RWPE2 (cell line): ENCODE results near the gene JDP2.

Source experiments
- ATAC-seq: fragments of 200-7000 bp; cut with Tn5 transposase; 3 replicates; pipeline ENCODE4 v1.9.1; 2021; ENCODE audit warnings: low read depth
- DNase-seq: peaks from one replicate; pipeline ENCODE4 v3.0.0-alpha.2; 2020; ENCODE audit warnings: low spot score
- H3K27ac ChIP-seq: fragments of 450-650 bp; 2 replicates; pipeline ENCODE4 v1.5.1; 2017; ENCODE audit warnings: mild to moderate bottlenecking; ENCODE audit not compliant: poor library complexity, severe bottlenecking
- H3K27me3 ChIP-seq: fragments of 250-450 bp; sonication (Bioruptor Pico); 2 replicates; pipeline ENCODE4 v1.5.1; 2021; ENCODE audit warnings: mild to moderate bottlenecking, moderate library complexity; ENCODE audit not compliant: insufficient read depth, poor library complexity, severe bottlenecking
- H3K36me3 ChIP-seq: fragments of 250-450 bp; sonication (Bioruptor Pico); 2 replicates; pipeline ENCODE4 v1.5.1; 2020; ENCODE audit warnings: low read depth, mild to moderate bottlenecking, moderate library complexity
- H3K4me1 ChIP-seq: fragments of 250-450 bp; sonication (Bioruptor Pico); 2 replicates; pipeline ENCODE4 v1.5.1; 2021; ENCODE audit warnings: mild to moderate bottlenecking, moderate library complexity; ENCODE audit not compliant: insufficient read depth, poor library complexity, severe bottlenecking
- H3K4me3 ChIP-seq: fragments of 250-450 bp; sonication (Bioruptor Pico); 2 replicates; pipeline ENCODE4 v1.5.1; 2021; ENCODE audit warnings: mild to moderate bottlenecking, moderate library complexity; ENCODE audit not compliant: severe bottlenecking
- H3K9me3 ChIP-seq: fragments of 250-450 bp; sonication (Bioruptor Pico); 2 replicates; pipeline ENCODE4 v1.5.1; 2021; ENCODE audit warnings: mild to moderate bottlenecking, moderate library complexity; ENCODE audit not compliant: severe bottlenecking
- CTCF ChIP-seq: fragments of 450-650 bp; IDR thresholded peaks from one replicate; pipeline ENCODE4 v1.5.1; 2017; ENCODE audit warnings: mild to moderate bottlenecking, moderate library complexity; ENCODE audit not compliant: poor library complexity, severe bottlenecking

Gene JDP2

DNA sequence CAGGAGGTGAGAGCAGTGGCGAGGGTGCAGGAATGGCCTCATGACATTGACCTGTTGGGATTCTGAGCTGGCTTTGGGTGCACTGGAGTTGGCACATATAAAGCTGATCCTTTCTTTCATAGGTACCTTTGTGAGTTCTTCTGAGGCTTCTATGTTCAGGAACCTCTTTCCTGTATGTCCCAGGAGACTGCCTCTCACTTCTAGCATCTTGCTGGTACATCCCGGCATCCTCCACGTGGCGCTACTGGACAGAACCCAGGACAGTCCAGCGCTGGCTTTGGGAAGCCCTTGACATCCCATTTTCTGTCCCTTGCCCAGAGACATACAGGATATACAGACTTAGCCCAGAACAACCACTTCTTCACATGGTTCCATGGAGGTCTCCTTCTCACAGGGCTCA is 50.1 kb downstream of the JDP2 start:
- TF ChIP-seq CTCF, result no peak
- Histone ChIP-seq H3K27ac (no peak overlapping the region), H3K4me1 (no peaks in the 10 kb centered on the region), H3K9me3 (no peaks in the 10 kb centered on the region), H3K4me3 (no peak overlapping the region), H3K27me3 (no peaks in the 10 kb centered on the region), H3K36me3 (peaks cover under 1% of the 10 kb centered on the region; the same call in 1 of the 2 replicates)
- no peak for DNase-seq
- no peak for ATAC-seq

DNA sequence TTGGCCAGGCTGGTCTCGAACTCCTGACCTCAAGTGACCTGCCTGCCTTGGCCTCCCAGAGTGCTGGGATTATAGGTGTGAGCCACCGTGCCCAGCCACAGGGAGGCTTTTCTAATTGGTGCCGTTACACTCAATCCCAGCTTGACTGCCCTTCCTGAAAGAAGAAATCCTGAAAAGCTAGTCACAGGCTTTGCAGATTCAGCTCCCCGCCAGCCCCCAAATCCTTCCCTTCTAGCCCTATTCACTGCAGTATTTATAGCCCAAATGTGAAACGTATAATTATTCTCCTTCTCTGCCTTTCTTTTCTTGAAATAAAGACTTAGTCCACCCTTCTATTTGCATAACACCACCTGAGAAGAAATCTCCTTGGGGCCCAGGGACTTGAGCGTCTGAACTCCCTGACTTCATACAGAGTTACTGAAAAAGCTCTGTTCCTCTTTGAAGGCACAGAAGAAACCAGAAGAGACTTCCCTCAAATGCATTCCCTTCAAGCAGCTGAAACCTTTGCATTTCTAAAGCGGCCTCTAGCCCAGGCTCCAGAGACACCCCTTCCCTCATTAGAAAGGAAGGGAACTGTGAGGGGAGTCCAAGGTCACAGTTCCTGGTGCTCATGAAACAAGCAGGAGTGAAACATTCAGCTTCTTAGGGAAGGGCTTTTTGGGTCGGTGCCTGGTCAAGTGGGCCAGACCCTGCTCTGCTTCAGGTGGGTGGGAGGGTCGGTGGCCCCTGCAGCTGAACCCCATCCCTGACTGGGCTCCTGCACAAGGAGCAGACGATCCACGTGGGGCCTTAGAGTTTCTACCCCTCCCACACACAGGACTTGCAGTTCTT is 52.2 kb downstream of the JDP2 start:
- ATAC-seq (no peak), DNase-seq (no peak)
- Histone ChIP-seq H3K9me3 (no peaks in the 10 kb centered on the region), H3K27ac (no peak overlapping the region), H3K36me3 (no peaks in the 10 kb centered on the region), H3K27me3 (no peaks in the 10 kb centered on the region), H3K4me3 (no peak overlapping the region), H3K4me1 (no peaks in the 10 kb centered on the region)
- TF ChIP-seq CTCF, result no peak

- H3K27me3 ChIP-seq, result no peaks in the 10 kb centered on the region
- H3K27ac ChIP-seq, result no peak overlapping the region
- H3K4me3 ChIP-seq, result no peak overlapping the region
- no peaks in the 10 kb centered on the region for H3K4me1 ChIP-seq
- no peak for TF ChIP-seq CTCF
- H3K9me3 ChIP-seq, result no peaks in the 10 kb centered on the region
- ATAC-seq (no peak), DNase-seq (no peak)
- no peaks in the 10 kb centered on the region for H3K36me3 ChIP-seq
These were observed 54.5 kb downstream of the JDP2 start for GRCh38 chr14:75482366-75482765.

DNA sequence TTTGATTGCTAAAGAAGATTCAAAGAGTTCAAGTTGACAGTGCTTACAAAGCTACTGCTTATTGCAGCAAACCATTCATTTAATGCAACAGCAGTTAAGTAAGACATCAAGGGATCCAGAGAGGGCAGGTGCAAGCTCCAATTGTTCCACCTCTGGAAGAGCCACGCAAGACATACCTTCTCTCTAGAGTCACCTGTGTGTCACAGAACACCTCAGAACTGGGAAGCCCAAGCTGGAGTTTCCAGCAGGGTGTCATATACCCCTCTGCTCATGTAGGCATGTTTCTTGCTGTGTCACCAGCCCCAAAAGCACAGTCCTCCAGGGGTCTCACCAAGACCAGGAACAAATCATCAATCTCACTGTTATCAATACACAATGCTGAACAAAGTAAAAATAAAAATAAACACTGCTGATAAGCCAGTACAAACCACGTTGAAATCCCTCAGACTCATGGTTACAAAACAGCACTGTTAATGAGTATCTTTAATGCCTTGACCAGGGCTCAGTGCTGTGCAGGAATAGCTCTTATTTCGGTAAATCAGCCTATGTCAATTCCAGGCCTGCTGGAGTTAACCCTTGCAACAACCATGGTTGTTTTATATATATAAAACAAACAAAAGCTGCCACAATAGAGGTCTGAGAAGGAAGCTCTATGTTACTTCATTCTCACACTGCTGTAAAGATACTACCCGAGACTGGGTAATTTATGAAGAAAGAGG is 57.0 kb downstream of the JDP2 start:
- no peaks in the 10 kb centered on the region for H3K27me3 ChIP-seq
- no peaks in the 10 kb centered on the region for H3K4me1 ChIP-seq
- TF ChIP-seq CTCF, result no peak
- H3K4me3 ChIP-seq, result no peak overlapping the region
- DNase-seq (no peak), ATAC-seq (no peak)
- H3K9me3 ChIP-seq, result no peaks in the 10 kb centered on the region
- no peak overlapping the region for H3K27ac ChIP-seq
- no peaks in the 10 kb centered on the region for H3K36me3 ChIP-seq

DNA sequence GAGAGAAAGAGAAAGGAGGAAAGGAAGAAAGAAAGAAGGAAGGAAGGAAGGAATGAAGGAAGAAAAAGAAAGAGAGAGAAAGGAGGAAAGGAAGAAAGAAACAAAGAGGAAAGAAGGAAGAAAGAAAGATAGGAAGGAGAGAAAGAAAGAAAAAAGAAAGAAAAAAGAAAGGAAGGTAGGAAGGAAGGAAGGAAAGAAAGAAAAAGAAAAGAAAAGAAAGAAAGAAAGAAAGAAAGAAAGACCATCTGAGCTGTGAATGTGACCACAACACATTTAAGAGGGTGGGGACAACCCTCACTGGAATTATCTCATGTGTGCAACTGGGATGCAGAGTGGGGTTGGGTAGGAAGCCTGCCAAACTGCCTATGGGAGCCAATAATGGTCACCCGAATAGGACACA is 58.5 kb downstream of the JDP2 start:
- Histone ChIP-seq H3K9me3 (no peaks in the 10 kb centered on the region), H3K27ac (no peak overlapping the region), H3K4me3 (no peak overlapping the region), H3K4me1 (no peaks in the 10 kb centered on the region), H3K27me3 (no peaks in the 10 kb centered on the region), H3K36me3 (no peaks in the 10 kb centered on the region)
- DNase-seq, result no peak
- ATAC-seq, result no peak
- TF ChIP-seq CTCF, result no peak
